HepG2 (cell line): ENCODE results near the gene AFTPH.

Experiments used
- EP300 ChIP-seq, 3 experiments: sonication (generic) in 1 of 3; formaldehyde crosslinking in 1 of 3; IDR thresholded peaks; 2 replicates each; pipeline versions ENCODE4 v1.5.1 to v1.6.1; 2011 to 2020; ENCODE audit warnings: low read depth in 2 of 3, low read length in 2 of 3, borderline replicate concordance in 1 of 3, improper control_type of control experiment in 1 of 3, mild to moderate bottlenecking in 1 of 3, missing genetic modification reagents in 1 of 3, moderate library complexity in 1 of 3
- EZH2 ChIP-seq: conservative IDR thresholded peaks from 2 replicates; pipeline ENCODE4 v1.6.1; 2012; ENCODE audit warnings: mild to moderate bottlenecking, low read depth, low read length, moderate library complexity
- FOSL2 ChIP-seq: sonication (generic); formaldehyde crosslinking; IDR thresholded peaks from 2 replicates; pipeline ENCODE4 v1.4.0; 2020; ENCODE audit warnings: missing genetic modification reagents
- FOXP1 ChIP-seq, 2 experiments: fragments of 450-650 bp in 1 of 2; IDR thresholded peaks; 2 replicates each; pipeline ENCODE4 v1.6.1; 2017 to 2018; ENCODE audit warnings: antibody characterized with exemption in 1 of 2
- HCFC1 ChIP-seq: fragments of 150-350 bp; IDR thresholded peaks from 2 replicates; pipeline ENCODE4 v1.6.1; 2014; ENCODE audit warnings: low read depth, low read length
- IKZF1 ChIP-seq: fragments of 450-650 bp; IDR thresholded peaks from 2 replicates; pipeline ENCODE4 v1.7.1; 2016
- POLR2A ChIP-seq, 2 experiments: IDR thresholded peaks; 2 replicates each; pipeline ENCODE4 v1.6.1; 2011; ENCODE audit warnings: low read depth in 2 of 2, low read length in 2 of 2, mild to moderate bottlenecking in 1 of 2, moderate library complexity in 1 of 2; ENCODE audit not compliant: insufficient read depth in 1 of 2
- RBFOX2 ChIP-seq: fragments of 200-400 bp; formaldehyde crosslinking; IDR thresholded peaks from 2 replicates; pipeline ENCODE4 v1.6.1; 2017; ENCODE audit warnings: low read depth, mild to moderate bottlenecking, low read length
- SMAD1 ChIP-seq: sonication (generic); formaldehyde crosslinking; IDR thresholded peaks from 2 replicates; pipeline ENCODE4 v1.4.0; 2020; ENCODE audit warnings: missing genetic modification reagents, low read depth, mild to moderate bottlenecking, borderline replicate concordance
- ZNF101 ChIP-seq: sonication (generic); formaldehyde crosslinking; IDR thresholded peaks from 2 replicates; pipeline ENCODE4 v1.4.0; 2020; ENCODE audit warnings: mild to moderate bottlenecking, low read depth, missing genetic modification reagents, borderline replicate concordance
- ZNF354B ChIP-seq: sonication (generic); formaldehyde crosslinking; IDR thresholded peaks from 2 replicates; pipeline ENCODE4 v1.8.0; 2022; ENCODE audit warnings: mild to moderate bottlenecking, missing genetic modification reagents
- ZNF616 ChIP-seq: sonication (generic); formaldehyde crosslinking; IDR thresholded peaks from 2 replicates; pipeline ENCODE4 v1.5.0; 2020; ENCODE audit warnings: low read depth, mild to moderate bottlenecking, missing genetic modification reagents
- ZNF780A ChIP-seq: sonication (generic); formaldehyde crosslinking; IDR thresholded peaks from 2 replicates; pipeline ENCODE4 v1.8.0; 2022; ENCODE audit warnings: mild to moderate bottlenecking, missing genetic modification reagents, moderate library complexity

GRCh38 chr2:64632835-64633819, 109.0 kb downstream of the AFTPH start:
- TF ChIP-seq IKZF1 (no peak), RBFOX2 (no peak), ZNF616 (CRISPR knock-in tag) (no peak), EZH2 (no peak), EP300 (IDR thresholded peaks at IDR 0.05; ENCODE audit: low read depth in 2 of 2, low read length in 2 of 2) (peak in 1 of 2 experiments; percentile 27; a peak in 1 of 4 replicates), EP300 (CRISPR knock-in tag; IDR thresholded peaks at IDR 0.05; ENCODE audit: borderline replicate concordance) (no peak), FOXP1 (IDR thresholded peaks at IDR 0.05) (no peak), FOXP1 (CRISPR knock-in tag; IDR thresholded peaks at IDR 0.05) (peak; percentile 23; the same call in 1 of the 2 replicates), ZNF101 (CRISPR knock-in tag) (no peak), POLR2A (IDR thresholded peaks at IDR 0.05; ENCODE audit: insufficient read depth in 1 of 2, low read depth in 2 of 2, low read length in 2 of 2) (no peak), ZNF354B (CRISPR knock-in tag) (no peak), HCFC1 (no peak), SMAD1 (CRISPR knock-in tag) (no peak), ZNF780A (no peak), FOSL2 (CRISPR knock-in tag) (no peak)
